ENCODE results near the gene APBA1.
"Not testable (repeated sequence)": the region's sequence is repeated elsewhere in the genome, so short reads cannot be mapped to it uniquely, and the experiment has no call there.

The APBA1 gene

DNA sequence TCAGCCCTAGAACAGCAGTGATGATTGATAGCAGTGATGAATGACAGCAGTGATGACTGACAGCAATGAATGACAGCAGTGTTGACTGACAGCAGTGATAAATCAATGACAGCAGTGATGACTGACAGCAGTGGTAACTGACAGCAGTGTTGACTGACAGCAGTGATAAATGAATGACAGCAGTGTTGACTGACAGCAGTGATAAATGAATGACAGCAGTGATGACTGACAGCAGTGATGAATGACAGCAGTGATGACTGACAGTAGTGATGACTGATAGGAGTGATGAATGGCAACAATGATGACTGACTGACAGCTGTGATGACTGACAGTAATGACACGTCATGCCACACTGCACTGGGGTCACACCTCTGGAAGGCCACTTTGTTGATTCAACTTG is 240.4 kb downstream of the APBA1 start:
- DNase-seq = no peak

DNA sequence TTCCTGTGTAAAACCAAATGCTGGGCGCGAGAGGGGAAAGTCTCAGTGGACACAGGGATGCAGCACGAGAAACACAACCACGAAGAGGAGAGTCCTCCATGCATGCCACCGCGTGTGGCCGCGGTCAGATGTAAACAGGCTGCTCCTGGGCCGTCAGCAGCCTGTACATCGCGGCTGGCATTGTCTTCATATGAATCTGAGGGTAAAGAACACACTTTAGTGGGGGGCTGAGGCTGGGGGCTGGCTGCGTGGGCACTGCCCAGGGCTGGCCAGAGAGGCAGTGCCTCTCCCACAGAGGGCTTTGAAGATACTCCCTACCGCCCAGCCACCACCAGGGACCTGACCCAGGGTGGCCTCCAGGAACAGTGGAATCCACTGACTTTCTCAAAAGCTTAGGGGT is 241.0 kb downstream of the APBA1 start:
- DNase-seq = no peak

DNA sequence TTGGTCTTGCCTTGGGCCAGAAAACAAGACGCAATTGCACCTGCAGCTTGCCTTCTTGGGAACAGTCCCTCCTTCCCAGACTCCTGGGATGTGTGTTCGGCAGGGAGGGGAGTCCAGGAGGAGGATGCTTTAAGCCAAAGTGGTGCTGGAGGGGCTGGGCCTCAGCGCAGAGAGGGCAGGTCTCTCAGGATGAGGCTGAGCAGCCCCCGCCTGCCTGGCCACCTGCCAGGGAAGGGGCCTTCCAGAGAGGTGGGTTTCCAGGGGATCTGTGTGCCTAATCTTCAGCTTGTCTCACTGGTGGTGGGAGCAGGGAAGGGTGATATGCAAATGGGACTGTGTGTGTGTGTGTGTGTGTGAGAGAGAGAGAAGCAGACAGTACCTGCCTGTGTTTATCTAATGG is 242.0 kb downstream of the APBA1 start:
- no peak for DNase-seq

DNA sequence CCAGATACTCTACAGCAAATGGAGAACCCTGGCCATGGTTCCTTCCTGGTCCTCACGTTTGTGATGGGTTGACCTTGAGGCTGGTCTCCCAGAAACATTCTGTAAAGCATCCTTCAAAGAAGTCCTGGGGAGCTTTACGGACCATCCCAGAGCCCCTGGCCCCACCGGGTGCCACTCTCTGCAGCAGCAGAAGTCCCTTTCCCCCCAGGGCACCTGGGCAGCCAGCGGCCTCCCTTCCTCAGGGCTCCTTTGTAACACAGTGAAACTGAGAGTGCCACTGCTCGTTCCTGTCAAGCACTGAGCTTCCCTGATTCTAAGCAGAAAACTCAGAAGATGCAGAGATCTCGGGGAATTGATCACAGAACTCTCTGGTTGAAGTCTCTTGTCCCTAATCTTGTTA is 242.9 kb downstream of the APBA1 start:
- no peak for DNase-seq

DNA sequence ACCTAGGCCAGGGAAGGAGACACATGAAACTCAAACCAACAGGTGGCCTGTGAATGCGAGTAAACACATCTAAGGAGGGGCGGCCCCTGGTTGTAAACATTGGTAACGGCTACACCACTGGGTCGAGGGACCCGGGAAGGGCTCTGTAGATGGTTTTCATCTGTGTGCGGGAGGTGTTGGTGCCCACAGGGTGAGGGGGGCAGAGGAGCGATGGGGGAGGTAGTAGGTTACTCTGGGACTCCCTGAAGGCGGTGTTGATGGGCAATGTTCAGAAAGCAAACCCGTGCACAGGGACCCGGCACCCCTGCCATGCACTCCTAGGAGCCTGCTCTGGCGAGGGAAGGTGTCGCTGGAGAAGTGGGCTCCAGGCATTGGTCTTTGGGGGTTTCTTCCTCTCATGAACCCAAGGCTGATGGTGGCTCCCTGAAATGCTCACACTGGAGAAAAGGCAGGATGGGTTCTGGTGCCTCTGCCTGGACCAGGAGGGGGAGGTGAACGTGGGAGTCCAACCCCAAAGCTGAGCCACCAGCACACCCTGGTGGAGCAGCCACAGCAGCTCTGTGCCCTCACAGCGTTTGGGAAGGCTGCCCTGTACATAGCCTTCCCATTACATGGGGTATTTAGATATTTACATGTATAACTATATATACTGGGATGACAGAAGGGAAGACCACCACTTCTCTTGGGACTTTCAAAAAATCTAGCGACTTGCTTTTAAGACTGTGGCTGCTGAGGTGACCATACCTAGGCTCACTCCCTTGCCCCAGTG is 244.0 kb downstream of the APBA1 start:
- DNase-seq = no peak

DNA sequence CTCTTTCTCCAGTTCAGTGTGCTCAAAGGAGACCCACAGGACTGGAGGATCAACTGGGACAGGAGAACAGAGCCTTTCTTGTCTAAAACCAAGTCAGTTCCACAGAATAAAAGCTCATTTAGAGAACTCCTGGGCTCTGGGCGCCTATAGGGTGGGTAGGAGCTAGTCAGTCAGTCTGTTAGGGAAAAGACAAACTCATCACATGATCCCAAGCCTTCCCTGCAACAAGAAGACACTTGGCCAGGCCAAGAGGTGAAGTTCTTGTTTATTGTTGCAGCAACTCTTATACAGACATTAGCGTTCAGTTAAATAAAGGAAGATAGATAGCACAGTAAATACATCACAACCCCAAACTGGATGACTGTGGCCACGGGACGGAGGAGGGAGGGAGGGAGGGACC is 244.9 kb downstream of the APBA1 start:
- DNase-seq = no peak

DNA sequence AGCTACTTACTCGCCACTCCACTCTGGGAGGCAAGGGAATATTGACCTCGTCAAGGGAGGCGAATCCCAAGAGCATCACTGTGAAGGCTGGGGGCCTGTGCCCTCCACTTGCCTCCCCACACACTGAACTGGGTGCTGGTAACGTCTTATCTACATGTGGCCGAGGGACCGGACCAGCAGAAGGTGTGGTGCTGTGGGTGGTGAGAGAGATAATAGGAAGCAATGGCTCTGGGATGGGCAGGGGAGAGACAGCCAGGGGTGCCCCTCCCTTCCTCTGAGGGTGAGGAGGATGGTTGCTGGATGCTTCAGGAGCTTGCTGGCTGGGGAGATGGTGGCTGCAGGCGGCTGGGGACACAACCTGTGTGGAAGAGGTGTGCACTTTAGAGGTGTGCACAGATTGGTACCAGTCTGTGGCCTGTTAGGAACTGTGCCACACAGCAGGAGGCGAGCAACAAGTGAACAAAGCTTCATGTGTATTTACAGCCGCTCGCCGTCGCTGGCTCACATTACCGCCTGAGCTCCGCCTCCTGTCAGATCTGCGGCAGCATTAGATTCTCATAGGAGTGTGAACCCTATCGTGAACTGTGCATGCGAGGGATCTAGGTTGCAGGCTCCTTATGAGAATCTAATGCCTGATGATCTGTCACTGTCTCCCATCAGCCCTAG is 246.9 kb downstream of the APBA1 start:
- DNase-seq = no peak

DNA sequence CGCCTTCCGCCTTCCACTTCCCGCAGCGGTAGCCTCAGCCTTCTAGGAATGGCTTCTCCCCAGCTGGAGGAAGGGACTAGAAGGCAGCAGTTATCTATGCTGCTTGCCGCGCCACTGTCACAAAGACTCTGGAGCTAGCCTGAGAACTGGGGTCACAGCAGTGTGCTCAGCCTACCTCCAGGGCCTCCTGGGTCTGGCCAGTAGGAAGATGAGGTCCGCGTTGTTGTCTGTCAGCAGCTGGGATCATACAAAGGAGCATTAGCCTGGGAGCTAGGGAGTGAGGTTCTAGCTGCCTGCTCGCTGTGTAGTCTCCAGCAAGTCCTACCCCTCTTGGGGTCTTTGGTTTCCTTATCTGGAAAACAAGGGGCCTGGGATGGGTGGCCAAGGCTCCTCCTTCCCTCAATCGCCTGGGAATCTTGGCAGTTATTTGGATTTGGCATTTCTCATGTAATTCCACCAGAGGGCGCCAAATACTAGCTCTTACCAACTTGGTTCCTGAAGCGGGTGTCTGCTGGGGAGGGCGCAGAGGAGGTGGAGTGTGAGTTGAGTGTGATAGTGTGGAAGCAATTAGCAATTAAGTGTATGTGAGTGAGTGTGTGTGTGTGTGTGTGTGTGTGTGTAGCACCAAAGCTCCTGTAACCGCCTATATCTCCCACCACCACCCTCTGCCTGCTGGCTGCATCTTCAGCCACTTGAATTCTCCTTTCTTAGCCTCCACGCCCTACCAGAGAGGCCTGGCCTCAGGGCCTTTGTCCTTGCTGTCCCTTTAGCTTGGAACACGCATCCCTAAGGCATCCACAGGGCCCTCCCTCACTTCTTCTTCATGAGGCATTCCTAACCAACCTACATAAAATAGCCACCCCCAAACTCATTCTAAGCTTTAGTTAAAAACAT is 250.0 kb downstream of the APBA1 start:
- peak in 1 of 2 donors; percentile 44 for DNase-seq

DNA sequence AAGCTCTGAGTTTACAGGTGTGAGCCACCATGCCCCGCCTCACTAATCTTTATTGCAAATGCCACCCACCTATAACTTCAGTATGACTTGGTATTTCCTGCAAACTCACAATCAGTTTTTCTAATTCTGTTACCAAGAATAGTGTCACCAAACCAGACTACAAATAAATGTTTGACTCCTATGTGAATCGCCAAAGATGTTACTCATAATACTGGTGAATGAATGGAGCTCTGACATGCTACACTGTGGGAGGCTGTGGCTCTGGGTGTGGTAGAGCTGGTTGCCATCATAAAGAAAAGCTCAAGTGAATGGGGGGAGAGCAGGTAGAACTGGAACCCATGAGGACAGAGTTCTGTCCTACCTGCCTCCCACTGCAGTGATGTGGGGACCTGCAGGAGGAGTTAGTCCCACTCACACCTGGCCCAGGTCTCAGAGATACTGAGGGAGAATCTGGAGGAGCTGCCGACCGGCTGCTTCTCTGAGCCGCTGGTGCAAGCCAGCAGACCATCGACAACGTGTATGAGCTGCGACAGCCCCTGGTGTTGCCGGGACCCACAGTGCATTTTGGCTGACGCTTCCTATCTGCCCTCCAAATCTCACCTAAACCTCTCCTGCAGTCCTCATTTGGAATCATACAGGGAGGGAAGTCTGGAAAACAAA is 251.4 kb downstream of the APBA1 start:
- DNase-seq = no peak

DNA sequence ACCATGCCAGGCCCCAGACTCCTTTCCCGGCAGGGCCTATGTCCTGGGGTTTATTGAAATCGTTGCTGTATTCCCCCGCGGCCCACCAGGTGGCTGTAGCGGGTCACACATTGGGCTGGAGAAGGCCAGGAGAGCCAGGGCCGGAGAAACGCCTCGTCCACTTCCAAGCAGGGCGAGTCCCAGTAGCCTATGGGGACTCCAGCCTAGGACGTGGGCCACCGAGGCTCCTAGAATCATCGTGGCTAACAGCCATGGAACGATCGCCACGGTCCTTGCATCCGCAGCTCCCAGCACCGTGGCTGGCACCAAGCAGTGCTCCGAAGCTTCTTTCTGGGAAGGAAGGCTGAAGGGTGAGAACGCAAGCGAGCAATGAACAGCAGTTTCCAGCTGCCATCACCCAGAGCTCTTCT is 259.4 kb downstream of the APBA1 start:
- no peak for DNase-seq

DNA sequence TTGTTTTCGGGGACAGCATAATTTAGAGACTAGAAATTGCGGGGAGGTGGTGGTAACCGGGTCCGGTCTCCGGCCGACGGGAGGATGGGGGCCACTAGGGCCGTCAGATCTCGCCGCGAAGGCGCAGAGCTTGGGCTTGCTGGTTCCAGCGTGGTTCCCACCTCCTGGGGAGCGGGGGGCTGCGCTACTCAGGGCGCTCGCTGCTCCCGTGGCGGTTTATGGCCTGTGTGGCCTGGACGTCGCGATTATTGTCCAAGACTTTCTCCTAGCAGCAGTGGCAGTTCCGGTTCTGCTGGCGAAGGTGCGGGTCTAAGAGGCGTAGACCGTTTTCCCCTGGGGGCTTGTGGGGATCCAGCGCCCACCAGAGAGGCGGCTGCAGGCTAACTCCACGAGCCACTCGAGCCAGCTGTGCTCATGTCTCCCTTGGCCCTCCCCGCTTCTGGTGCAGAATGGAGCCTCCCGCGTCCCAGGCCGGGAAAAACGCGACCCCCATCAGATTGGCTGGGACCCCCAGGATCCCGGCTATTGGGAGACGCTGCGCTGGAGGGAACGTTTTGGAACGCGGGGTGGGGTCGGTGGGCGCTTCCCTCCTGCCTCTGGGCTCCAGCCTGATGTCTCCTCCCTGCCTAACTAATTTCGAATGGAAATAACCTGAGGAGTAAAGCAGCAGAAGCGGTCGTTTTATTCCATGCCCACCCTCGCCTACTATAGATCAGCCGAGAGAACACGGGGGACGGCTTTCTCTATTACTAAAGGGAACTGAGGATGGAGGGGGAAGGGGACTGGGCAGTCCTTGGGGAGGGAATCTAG is 260.0 kb downstream of the APBA1 start:
- DNase-seq = no peak

DNA sequence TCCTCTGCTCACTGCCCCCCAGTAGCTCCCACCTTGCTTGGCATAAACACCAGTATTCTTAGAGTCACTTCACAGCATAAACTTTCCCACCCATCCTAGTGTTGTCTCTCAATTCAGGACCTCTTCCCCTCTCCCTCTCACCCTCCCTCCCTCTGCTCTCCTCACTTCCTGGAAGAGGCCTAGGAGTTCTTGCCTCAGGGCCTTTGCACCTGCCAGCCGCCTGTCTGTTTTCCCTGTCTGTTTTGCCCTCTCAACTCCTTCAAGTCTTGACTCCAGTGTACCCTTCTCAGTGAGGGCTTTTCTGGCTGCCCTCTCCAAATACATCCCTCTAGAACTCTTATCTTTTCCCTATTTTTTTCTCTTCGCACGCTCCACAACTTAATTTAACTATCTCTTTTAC is 260.9 kb downstream of the APBA1 start:
- no peak for DNase-seq

DNA sequence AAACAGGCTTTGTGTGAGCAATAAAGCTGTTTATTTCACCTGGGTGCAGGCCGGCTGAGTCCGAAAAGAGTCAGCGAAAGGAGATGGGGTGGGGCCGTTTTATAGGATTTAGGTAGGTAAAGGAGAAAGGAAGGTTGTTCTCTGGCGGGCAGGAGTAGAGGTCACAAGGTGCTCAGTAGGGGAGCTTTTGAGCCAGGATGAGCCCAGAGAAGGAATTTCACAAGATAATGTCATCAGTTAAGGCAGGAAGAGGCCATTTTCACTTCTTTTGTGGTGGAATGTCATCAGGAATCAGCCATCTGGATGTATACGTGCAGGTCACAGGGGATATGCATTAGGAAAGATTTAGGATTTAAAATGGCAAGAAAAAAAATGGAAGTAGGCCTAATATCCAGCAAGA is 262.2 kb downstream of the APBA1 start:
- not testable (repeated sequence) for DNase-seq

DNA sequence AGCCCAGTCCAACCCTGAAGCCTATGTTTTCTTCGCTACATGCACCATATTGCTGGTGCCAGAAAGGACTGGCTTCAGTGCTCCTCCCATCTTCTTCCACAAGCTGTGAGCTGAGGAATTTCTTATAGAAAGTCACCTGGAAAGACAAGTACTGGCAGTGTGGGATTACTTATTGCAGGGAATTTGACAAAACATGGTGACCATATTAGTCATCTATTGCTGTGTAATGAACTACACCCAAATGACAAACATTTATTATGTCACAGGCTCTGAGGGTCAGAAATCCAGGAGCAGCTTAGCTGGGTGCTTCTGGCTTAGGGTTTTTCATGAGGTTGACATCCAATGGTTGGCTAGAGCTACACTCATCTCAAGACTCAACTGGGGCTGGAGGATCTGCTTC is 271.7 kb downstream of the APBA1 start:
- DNase-seq = no peak

DNA sequence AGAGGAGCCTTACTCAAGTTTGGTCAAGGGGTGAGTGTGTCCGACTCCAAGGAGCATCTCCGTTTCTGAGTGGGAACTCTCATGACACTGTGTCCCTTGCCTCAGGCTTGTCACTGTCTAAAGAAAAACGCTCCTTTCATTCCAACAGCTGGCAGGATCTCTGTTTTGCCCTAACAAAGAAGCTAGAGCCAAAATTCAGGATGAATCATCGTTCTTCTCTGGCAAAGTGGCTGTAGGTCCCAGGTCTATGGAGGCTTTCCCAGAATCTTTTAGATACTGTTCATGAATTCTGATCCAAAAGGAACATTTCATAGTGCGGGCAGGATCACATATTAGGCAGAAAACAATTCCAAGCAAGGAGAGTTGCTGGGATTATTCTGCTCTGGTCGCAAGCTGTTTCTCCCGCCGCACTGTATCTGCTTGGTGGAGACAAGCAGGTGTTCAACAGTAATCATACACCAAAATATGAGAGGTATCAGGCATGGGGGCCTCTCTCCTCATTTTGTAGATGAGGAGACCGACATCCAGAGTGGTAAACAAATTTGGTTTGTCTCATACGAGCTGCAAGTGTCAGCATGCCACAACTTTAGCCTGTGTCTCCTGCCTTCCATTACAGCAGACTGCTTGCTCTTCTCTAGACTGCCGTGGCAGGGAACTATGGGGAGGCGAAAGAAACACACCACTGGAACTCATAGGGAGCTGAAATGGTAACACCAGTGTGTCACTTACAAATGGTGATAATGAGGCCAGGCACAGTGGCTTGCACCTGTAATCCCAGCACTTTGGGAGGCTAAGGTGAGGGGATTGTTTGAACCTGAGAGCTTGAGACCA is 274.6 kb downstream of the APBA1 start:
- DNase-seq = no peak

DNA sequence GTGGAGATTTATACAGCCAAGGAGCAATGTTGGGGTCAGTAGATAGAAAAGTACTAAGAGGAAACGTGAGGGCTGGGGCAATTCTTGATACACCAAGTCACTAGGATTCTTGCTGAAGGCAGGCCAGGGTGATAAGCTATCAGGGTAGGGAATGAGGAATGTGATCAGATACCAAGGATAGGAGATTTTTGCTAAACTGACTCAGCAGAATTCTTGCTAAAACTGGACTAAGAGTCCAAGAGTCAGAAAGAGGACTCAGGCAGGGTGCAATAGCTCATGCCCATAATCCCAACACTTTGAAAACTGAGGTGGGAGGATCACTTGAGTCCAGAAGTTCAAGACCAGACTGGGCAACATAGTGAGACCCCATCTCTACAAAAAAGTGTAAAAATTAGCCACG is 275.4 kb downstream of the APBA1 start:
- DNase-seq = no peak

DNA sequence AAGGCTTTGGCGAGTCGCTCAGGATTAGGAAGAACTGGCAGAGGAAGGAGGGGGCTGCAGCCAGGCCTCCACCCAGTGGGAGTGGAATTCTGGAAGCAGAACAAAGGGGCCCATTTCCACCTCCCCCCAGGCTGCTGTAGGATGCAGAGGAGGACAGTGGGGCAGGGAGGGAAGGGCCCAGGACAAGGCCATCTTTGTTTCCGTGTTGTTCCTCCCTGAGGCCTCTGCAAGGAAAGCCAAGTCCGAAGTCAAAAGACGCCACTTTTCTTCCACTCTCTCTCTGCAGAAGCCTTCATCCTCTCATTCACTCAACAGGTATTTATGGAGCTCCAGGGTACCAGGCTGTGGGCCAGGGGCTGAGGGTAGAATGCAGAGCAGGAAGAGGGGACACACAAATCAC is 276.5 kb downstream of the APBA1 start:
- DNase-seq = no peak

DNA sequence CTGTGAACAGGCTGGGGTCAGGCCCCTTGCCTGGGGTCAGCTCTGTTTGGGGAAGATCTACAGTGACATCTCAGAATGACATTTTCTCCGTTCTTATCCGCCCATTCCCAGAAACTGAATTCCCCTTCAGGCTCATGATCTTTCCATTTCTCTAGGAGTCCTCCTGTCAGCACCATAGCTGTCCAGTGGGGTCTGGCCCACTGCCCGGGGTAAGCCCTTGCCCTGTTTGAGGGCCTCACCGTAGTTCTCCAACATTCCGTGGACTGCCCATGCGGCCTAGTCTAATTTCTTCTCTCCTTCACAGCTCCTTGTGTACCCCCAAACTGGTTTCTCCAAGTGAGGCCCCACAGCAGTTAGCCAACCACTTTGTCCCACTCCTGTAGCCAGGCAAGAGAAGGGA is 278.7 kb downstream of the APBA1 start:
- no peak for DNase-seq

DNA sequence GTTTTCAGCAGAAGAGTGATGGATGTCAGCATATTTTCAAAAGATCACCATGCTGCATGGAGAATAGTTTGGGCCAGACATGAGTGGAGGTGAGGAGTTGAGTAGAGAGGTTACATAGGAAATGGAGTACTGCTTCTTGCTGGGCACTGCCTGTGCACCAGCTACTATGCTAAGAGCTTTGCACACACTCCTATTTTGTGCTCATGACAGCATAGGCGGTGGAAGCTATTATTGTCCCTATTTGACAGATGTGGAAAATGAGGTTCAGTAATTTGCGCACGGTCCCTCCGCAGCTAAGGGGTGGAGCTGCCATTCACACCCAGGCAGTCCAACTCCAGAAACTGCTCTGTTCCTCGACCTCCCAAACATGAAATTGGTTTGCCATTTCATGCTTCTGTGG is 279.3 kb downstream of the APBA1 start:
- DNase-seq = no peak

DNA sequence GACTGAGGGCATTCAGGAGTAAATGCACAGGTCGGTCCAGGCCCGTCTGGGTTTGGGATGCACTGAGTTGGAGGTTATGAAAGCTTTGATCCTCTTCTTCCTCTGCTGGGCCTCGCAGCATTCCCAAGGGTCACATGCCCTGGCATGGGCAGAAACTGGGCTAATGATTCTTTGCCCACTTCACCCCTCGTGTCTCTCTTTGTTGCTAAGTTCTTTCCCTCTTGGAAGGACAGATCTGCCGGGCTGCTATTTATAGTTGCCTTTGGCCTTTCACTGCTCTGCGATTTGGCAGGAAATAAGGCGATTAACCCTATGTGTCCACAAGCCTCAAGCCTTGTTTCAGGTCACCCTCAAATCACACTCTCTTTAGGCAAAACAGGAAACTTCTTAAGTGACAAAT is 280.2 kb downstream of the APBA1 start:
- DNase-seq = no peak

DNA sequence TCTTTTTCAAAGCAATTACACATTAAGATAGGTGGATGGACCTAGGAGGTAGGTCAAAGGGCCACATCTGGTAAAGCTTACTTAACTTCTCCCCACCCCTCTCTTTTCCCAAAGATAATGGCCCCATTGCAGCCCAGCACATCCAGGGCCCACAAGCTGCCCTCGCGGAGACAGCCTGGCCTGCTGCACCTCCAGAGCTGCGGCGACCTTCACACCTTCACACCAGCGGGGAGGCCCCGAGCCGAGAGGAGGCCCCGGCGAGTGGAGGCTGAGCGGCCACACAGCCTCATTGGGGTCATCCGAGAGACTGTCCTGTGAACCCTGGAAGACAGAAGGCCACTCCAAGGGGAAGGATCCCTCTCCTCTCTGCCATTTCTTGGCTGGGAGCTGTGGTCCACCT is 280.7 kb downstream of the APBA1 start:
- DNase-seq = no peak

Measured in bone marrow (tissue), 2 donors.